Body of pancreas (tissue), 4 donors: ENCODE results near the gene CORO1A.

Experiments
- POLR2A ChIP-seq, 3 donors: fragments of 450-650 bp; IDR thresholded peaks; one replicate each; pipeline ENCODE4 v1.6.1; 2016; ENCODE audit warnings: antibody characterized with exemption in 3 of 3, mild to moderate bottlenecking in 2 of 3
- TF ChIP-seq, protein P1 (sequence below), 7 experiments: fragments of 450-650 bp in 4 of 7; fragments of 200-600 bp in 3 of 7; sonication (generic) in 3 of 7; IDR thresholded peaks; one replicate each; pipeline ENCODE4 v1.5.1; 2016 to 2019; ENCODE audit warnings: antibody characterized with exemption in 7 of 7

GRCh38 chr16:30144917-30145316, 38.5 kb upstream of the CORO1A start:
- TF ChIP-seq, protein P1, sequence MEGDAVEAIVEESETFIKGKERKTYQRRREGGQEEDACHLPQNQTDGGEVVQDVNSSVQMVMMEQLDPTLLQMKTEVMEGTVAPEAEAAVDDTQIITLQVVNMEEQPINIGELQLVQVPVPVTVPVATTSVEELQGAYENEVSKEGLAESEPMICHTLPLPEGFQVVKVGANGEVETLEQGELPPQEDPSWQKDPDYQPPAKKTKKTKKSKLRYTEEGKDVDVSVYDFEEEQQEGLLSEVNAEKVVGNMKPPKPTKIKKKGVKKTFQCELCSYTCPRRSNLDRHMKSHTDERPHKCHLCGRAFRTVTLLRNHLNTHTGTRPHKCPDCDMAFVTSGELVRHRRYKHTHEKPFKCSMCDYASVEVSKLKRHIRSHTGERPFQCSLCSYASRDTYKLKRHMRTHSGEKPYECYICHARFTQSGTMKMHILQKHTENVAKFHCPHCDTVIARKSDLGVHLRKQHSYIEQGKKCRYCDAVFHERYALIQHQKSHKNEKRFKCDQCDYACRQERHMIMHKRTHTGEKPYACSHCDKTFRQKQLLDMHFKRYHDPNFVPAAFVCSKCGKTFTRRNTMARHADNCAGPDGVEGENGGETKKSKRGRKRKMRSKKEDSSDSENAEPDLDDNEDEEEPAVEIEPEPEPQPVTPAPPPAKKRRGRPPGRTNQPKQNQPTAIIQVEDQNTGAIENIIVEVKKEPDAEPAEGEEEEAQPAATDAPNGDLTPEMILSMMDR (IDR thresholded peaks at IDR 0.05) = no peak
- no peak for TF ChIP-seq POLR2A (IDR thresholded peaks at IDR 0.05)
